OCI-M2 (cell line): ENCODE results near the gene ITK.
"Not testable (repeated sequence)": the region's sequence is repeated elsewhere in the genome, so short reads cannot be mapped to it uniquely, and the experiment has no call there.

Experiments used
- DNase-seq: peaks from one replicate; lab custom pipeline; 2025; ENCODE audit not compliant: unreplicated experiment; lab: John Stamatoyannopoulos, UW

ITK gene

GRCh38 chr5:157167214-157167621, 13.4 kb upstream of the ITK start:
- no peak for DNase-seq

GRCh38 chr5:157168286-157168685, 12.4 kb upstream of the ITK start:
- no peak for DNase-seq

- DNase-seq, result no peak
These were observed 8.2 kb upstream of the ITK start for GRCh38 chr5:157172403-157172802.

GRCh38 chr5:157175071-157175612, 5.5 kb upstream of the ITK start:
- no peak for DNase-seq

GRCh38 chr5:157177953-157178352, 2.7 kb upstream of the ITK start:
- DNase-seq, result no peak

- DNase-seq, result no peak
These were observed 1.7 kb upstream of the ITK start for GRCh38 chr5:157178966-157179365.

GRCh38 chr5:157182143-157182757, 1.6 kb downstream of the ITK start:
- DNase-seq, result no peak

GRCh38 chr5:157184117-157184670, 3.6 kb downstream of the ITK start:
- DNase-seq, result no peak

GRCh38 chr5:157185122-157185521, 4.5 kb downstream of the ITK start:
- DNase-seq, result not testable (repeated sequence)

GRCh38 chr5:157186309-157187045, 5.8 kb downstream of the ITK start:
- no peak for DNase-seq

- DNase-seq, result no peak
These were observed 6.6 kb downstream of the ITK start for GRCh38 chr5:157187046-157187754.

- no peak for DNase-seq
These were observed 7.6 kb downstream of the ITK start for GRCh38 chr5:157188270-157188669.

- no peak for DNase-seq
These were observed 8.6 kb downstream of the ITK start for GRCh38 chr5:157189223-157189622.

GRCh38 chr5:157193699-157194424, 13.2 kb downstream of the ITK start:
- DNase-seq, result no peak

- no peak for DNase-seq
These were observed 15.4 kb downstream of the ITK start for GRCh38 chr5:157196045-157196444.

GRCh38 chr5:157197086-157197485, 16.4 kb downstream of the ITK start:
- DNase-seq, result no peak

GRCh38 chr5:157198277-157198986, 17.8 kb downstream of the ITK start:
- no peak for DNase-seq

- DNase-seq, result no peak
These were observed 21.2 kb downstream of the ITK start for GRCh38 chr5:157201857-157202256.

- no peak for DNase-seq
These were observed 22.8 kb downstream of the ITK start for GRCh38 chr5:157203417-157203816.

GRCh38 chr5:157204765-157205164, 24.1 kb downstream of the ITK start:
- DNase-seq, result no peak
